Stomach (tissue), 4 donors: ENCODE results near the gene CNOT6L.

Experiments used
- CTCF ChIP-seq, 7 experiments: fragments of 450-650 bp in 4 of 7; fragments of 200-600 bp in 3 of 7; sonication (generic) in 3 of 7; IDR thresholded peaks; one replicate each; pipeline ENCODE4 v1.5.1; 2016 to 2019; ENCODE audit warnings: antibody characterized with exemption in 7 of 7, control low read depth in 2 of 7, mild to moderate bottlenecking in 1 of 7
- EP300 ChIP-seq: sonication (generic); formaldehyde crosslinking; IDR thresholded peaks from one replicate; pipeline ENCODE4 v1.6.1; 2017; ENCODE audit warnings: antibody characterized with exemption
- POLR2AphosphoS5 ChIP-seq, 3 donors: sonication (generic); formaldehyde crosslinking; IDR thresholded peaks; one replicate each; pipeline ENCODE4 v1.6.1; 2016; ENCODE audit warnings: antibody characterized with exemption in 3 of 3

- TF ChIP-seq CTCF (IDR thresholded peaks at IDR 0.05) = no peak
- no peak for TF ChIP-seq POLR2AphosphoS5 (IDR thresholded peaks at IDR 0.05)
- TF ChIP-seq EP300 = no peak
Measured at GRCh38 chr4:77783895-77784294, 35.3 kb downstream of the CNOT6L start.
